HEK293 (cell line): ENCODE measurements around the gene LRRN4CL.
A peak's percentile ranks its signal among the peaks of the same experiment; 100 is the strongest.

Source experiments
- BCL11A ChIP-seq: fragments of 450-650 bp; formaldehyde crosslinking; IDR thresholded peaks from 2 replicates; pipeline ENCODE4 v1.5.1; 2016; ENCODE audit warnings: low read depth, missing biosample characterization, missing genetic modification characterization
- IKZF3 ChIP-seq: fragments of 450-650 bp; IDR thresholded peaks from 2 replicates; pipeline ENCODE4 v1.5.0; 2018; ENCODE audit warnings: missing biosample characterization, mild to moderate bottlenecking, missing genetic modification characterization, moderate library complexity
- INSM2 ChIP-seq: fragments of 450-650 bp; formaldehyde crosslinking; IDR thresholded peaks from 2 replicates; pipeline ENCODE4 v1.5.1; 2016; ENCODE audit warnings: missing biosample characterization, missing genetic modification characterization
- MEIS1 ChIP-seq: sonication (generic); formaldehyde crosslinking; IDR thresholded peaks from 2 replicates; pipeline ENCODE4 v1.8.1; 2022; ENCODE audit warnings: missing genetic modification reagents, mild to moderate bottlenecking, borderline replicate concordance
- OVOL3 ChIP-seq: fragments of 450-650 bp; formaldehyde crosslinking; IDR thresholded peaks from 2 replicates; pipeline ENCODE4 v1.5.1; 2016; ENCODE audit warnings: missing biosample characterization, missing genetic modification characterization
- SCRT2 ChIP-seq: fragments of 450-650 bp; formaldehyde crosslinking; IDR thresholded peaks from 2 replicates; pipeline ENCODE4 v1.5.1; 2016; ENCODE audit warnings: missing biosample characterization, missing genetic modification characterization
- ZBTB1 ChIP-seq: fragments of 450-650 bp; formaldehyde crosslinking; IDR thresholded peaks from 2 replicates; pipeline ENCODE4 v1.5.1; 2016; ENCODE audit warnings: missing biosample characterization, missing genetic modification characterization
- ZNF175 ChIP-seq: fragments of 450-650 bp; formaldehyde crosslinking; IDR thresholded peaks from 2 replicates; pipeline ENCODE4 v1.5.1; 2016; ENCODE audit warnings: missing biosample characterization, missing genetic modification characterization
- ZNF202 ChIP-seq: fragments of 450-650 bp; formaldehyde crosslinking; IDR thresholded peaks from 2 replicates; pipeline ENCODE4 v1.5.1; 2016; ENCODE audit warnings: missing biosample characterization, missing genetic modification characterization, borderline replicate concordance
- ZNF24 ChIP-seq: fragments of 450-650 bp; formaldehyde crosslinking; IDR thresholded peaks from 2 replicates; pipeline ENCODE4 v1.5.1; 2016; ENCODE audit warnings: missing biosample characterization, missing genetic modification characterization
- ZNF311 ChIP-seq: fragments of 450-650 bp; formaldehyde crosslinking; IDR thresholded peaks from 2 replicates; pipeline ENCODE4 v1.5.1; 2017; ENCODE audit warnings: missing biosample characterization, missing genetic modification characterization, borderline replicate concordance
- ZNF416 ChIP-seq: fragments of 450-650 bp; formaldehyde crosslinking; IDR thresholded peaks from 2 replicates; pipeline ENCODE4 v1.5.1; 2016; ENCODE audit warnings: missing biosample characterization, missing genetic modification characterization
- ZNF473 ChIP-seq: fragments of 450-650 bp; formaldehyde crosslinking; IDR thresholded peaks from 2 replicates; pipeline ENCODE4 v1.5.1; 2017; ENCODE audit warnings: missing biosample characterization, missing genetic modification characterization
- ZNF518A ChIP-seq: fragments of 450-650 bp; formaldehyde crosslinking; conservative IDR thresholded peaks from 2 replicates; pipeline ENCODE4 v1.5.1; 2016; ENCODE audit warnings: low read depth, missing biosample characterization, missing genetic modification characterization
- ZNF585B ChIP-seq: fragments of 450-650 bp; formaldehyde crosslinking; IDR thresholded peaks from 2 replicates; pipeline ENCODE4 v1.5.1; 2016; ENCODE audit warnings: missing biosample characterization, missing genetic modification characterization
- ZNF654 ChIP-seq: fragments of 450-650 bp; formaldehyde crosslinking; IDR thresholded peaks from 2 replicates; pipeline ENCODE4 v1.5.1; 2016; ENCODE audit warnings: low read depth, missing biosample characterization, missing genetic modification characterization
- ZNF776 ChIP-seq: fragments of 450-650 bp; formaldehyde crosslinking; IDR thresholded peaks from 2 replicates; pipeline ENCODE4 v1.5.0; 2017; ENCODE audit warnings: missing biosample characterization, missing genetic modification characterization, borderline replicate concordance
- ZNF830 ChIP-seq: fragments of 450-650 bp; IDR thresholded peaks from 2 replicates; pipeline ENCODE4 v1.5.0; 2018; ENCODE audit warnings: missing biosample characterization, missing genetic modification characterization, low read depth, mild to moderate bottlenecking, moderate library complexity
- ZNF843 ChIP-seq: fragments of 450-650 bp; formaldehyde crosslinking; IDR thresholded peaks from 2 replicates; pipeline ENCODE4 v1.5.1; 2016; ENCODE audit warnings: missing biosample characterization, missing genetic modification characterization
- TF ChIP-seq, protein P1 (sequence below): fragments of 450-650 bp; IDR thresholded peaks from 2 replicates; pipeline ENCODE4 v1.5.1; 2018; ENCODE audit warnings: missing biosample characterization, mild to moderate bottlenecking, missing genetic modification characterization
- TF ChIP-seq, protein P2 (sequence below): fragments of 450-650 bp; formaldehyde crosslinking; conservative IDR thresholded peaks from 2 replicates; pipeline ENCODE4 v1.5.1; 2016; ENCODE audit warnings: low read depth, missing biosample characterization, missing genetic modification characterization
- TF ChIP-seq, protein P3 (sequence below): fragments of 450-650 bp; formaldehyde crosslinking; IDR thresholded peaks from 2 replicates; pipeline ENCODE4 v1.5.1; 2016; ENCODE audit warnings: missing biosample characterization, missing genetic modification characterization
- TF ChIP-seq, protein P4 (sequence below): fragments of 450-650 bp; formaldehyde crosslinking; IDR thresholded peaks from 2 replicates; pipeline ENCODE4 v1.5.0; 2017; ENCODE audit warnings: missing biosample characterization, missing genetic modification characterization, borderline replicate concordance

LRRN4CL gene

DNA sequence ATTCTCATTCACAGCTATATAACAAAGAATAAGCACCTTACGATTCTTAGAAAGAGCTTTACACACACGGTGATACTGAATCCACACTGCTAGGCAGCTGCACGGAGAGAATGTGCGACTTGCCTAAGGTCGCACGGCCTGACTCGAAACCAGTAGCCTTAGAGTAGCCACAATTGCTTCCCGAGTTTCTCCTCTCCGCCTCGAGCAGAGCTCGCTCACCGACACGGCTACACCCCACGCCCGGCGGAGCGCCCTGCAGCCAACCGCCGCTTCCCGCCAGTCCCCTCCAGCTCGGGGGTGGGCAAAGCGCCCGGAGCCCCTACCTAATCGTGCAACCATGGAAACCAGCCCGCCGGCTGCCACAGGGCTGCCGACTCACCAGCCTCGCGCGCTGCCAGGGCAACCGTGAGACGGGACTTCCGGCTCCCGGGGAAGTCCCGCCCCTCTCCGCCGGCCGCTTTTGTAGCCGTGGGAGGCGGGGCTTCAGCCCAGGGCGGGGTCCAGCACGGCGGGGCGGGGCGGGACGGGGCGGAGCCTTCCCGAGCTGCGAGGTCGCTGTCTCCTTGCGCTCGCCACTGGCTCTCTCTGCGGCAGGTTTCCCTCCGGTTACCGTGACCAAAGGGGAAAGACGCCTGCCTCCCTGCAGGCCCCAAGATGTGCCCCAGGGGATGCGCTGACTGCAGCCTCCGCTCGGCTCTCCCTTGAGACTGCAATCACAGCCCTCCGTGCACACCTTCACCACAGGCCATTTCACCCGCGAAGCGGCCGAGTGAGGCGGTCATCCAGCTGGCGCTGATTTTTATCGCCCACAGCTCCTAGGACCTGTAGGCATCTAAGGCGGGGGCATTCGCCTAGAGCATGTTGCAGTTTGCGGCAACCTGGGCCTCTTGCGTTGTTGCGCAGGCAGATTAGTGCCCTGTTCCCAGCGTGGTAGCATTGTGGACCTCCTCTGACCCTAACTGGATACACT is 16.8 kb upstream of the LRRN4CL start (continued):
- TF ChIP-seq ZNF776 (tag by site-specific recombination) (no peak), INSM2 (no peak), ZNF473 (tag by site-specific recombination) (no peak), ZBTB1 (tag by site-specific recombination) (no peak), BCL11A (tag by site-specific recombination) (no peak), ZNF654 (tag by site-specific recombination) (no peak), ZNF24 (tag by site-specific recombination) (no peak), MEIS1 (CRISPR knock-in tag) (no peak), ZNF416 (no peak), ZNF175 (tag by site-specific recombination) (no peak), ZNF311 (no peak), ZNF585B (no peak), SCRT2 (peak; percentile 70), ZNF518A (tag by site-specific recombination) (no peak), OVOL3 (tag by site-specific recombination) (no peak), ZNF830 (tag by site-specific recombination) (no peak), ZNF843 (tag by site-specific recombination) (no peak), IKZF3 (no peak), ZNF202 (tag by site-specific recombination) (no peak)
- TF ChIP-seq, protein P1, sequence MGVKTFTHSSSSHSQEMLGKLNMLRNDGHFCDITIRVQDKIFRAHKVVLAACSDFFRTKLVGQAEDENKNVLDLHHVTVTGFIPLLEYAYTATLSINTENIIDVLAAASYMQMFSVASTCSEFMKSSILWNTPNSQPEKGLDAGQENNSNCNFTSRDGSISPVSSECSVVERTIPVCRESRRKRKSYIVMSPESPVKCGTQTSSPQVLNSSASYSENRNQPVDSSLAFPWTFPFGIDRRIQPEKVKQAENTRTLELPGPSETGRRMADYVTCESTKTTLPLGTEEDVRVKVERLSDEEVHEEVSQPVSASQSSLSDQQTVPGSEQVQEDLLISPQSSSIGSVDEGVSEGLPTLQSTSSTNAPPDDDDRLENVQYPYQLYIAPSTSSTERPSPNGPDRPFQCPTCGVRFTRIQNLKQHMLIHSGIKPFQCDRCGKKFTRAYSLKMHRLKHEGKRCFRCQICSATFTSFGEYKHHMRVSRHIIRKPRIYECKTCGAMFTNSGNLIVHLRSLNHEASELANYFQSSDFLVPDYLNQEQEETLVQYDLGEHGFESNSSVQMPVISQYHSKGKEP (tag by site-specific recombination) = no peak
- TF ChIP-seq, protein P2, sequence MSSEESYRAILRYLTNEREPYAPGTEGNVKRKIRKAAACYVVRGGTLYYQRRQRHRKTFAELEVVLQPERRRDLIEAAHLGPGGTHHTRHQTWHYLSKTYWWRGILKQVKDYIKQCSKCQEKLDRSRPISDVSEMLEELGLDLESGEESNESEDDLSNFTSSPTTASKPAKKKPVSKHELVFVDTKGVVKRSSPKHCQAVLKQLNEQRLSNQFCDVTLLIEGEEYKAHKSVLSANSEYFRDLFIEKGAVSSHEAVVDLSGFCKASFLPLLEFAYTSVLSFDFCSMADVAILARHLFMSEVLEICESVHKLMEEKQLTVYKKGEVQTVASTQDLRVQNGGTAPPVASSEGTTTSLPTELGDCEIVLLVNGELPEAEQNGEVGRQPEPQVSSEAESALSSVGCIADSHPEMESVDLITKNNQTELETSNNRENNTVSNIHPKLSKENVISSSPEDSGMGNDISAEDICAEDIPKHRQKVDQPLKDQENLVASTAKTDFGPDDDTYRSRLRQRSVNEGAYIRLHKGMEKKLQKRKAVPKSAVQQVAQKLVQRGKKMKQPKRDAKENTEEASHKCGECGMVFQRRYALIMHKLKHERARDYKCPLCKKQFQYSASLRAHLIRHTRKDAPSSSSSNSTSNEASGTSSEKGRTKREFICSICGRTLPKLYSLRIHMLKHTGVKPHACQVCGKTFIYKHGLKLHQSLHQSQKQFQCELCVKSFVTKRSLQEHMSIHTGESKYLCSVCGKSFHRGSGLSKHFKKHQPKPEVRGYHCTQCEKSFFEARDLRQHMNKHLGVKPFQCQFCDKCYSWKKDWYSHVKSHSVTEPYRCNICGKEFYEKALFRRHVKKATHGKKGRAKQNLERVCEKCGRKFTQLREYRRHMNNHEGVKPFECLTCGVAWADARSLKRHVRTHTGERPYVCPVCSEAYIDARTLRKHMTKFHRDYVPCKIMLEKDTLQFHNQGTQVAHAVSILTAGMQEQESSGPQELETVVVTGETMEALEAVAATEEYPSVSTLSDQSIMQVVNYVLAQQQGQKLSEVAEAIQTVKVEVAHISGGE (tag by site-specific recombination) = peak; percentile 51
- TF ChIP-seq, protein P3, sequence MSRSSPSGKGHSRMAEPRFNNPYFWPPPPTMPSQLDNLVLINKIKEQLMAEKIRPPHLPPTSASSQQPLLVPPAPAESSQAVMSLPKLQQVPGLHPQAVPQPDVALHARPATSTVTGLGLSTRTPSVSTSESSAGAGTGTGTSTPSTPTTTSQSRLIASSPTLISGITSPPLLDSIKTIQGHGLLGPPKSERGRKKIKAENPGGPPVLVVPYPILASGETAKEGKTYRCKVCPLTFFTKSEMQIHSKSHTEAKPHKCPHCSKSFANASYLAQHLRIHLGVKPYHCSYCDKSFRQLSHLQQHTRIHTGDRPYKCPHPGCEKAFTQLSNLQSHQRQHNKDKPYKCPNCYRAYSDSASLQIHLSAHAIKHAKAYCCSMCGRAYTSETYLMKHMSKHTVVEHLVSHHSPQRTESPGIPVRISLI = no peak
- TF ChIP-seq, protein P4, sequence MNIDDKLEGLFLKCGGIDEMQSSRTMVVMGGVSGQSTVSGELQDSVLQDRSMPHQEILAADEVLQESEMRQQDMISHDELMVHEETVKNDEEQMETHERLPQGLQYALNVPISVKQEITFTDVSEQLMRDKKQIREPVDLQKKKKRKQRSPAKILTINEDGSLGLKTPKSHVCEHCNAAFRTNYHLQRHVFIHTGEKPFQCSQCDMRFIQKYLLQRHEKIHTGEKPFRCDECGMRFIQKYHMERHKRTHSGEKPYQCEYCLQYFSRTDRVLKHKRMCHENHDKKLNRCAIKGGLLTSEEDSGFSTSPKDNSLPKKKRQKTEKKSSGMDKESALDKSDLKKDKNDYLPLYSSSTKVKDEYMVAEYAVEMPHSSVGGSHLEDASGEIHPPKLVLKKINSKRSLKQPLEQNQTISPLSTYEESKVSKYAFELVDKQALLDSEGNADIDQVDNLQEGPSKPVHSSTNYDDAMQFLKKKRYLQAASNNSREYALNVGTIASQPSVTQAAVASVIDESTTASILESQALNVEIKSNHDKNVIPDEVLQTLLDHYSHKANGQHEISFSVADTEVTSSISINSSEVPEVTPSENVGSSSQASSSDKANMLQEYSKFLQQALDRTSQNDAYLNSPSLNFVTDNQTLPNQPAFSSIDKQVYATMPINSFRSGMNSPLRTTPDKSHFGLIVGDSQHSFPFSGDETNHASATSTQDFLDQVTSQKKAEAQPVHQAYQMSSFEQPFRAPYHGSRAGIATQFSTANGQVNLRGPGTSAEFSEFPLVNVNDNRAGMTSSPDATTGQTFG (tag by site-specific recombination) = no peak
